Measurements from ENCODE around the gene SHROOM1. TPM values are rescaled to one million over a fixed set of nuclear protein-coding genes. Genes with fewer than 3 reads are reported as not detected.

Gene SHROOM1
- total RNA-seq, 2 experiments from 2014 or later: 0.60 to 2.4 TPM

GRCh38 chr5:132819468-132819867 is 11.0 kb downstream of the SHROOM1 start:
- no peaks in the 10 kb centered on the region for H3K36me3 ChIP-seq (ENCODE audit: insufficient read depth, low read length)
- no peak overlapping the region for H3K4me2 ChIP-seq (ENCODE audit: low read length)
- H4K20me1 ChIP-seq (ENCODE audit: insufficient read depth, low read length): no peaks in the 10 kb centered on the region
- H3K9me2 ChIP-seq (ENCODE audit: insufficient read depth, low read length): no peaks in the 10 kb centered on the region
- no peak overlapping the region for H3K27ac ChIP-seq (ENCODE audit: low read depth, low read length, poor library complexity, severe bottlenecking)
- CTCF ChIA-PET (ENCODE audit: unreplicated experiment): interaction anchor here (1.1 to 1.2 kb wide), 2 partner anchors 310 to 317 kb away, joined by 4 read pairs; no protein-coding TSS in a partner anchor
- POLR2A ChIA-PET: interaction anchor here (1.6 kb wide), 1 partner anchor 12 kb away, joined by 3 read pairs; no protein-coding TSS in a partner anchor
- H3K79me2 ChIP-seq (ENCODE audit: insufficient read depth, low read depth, low read length): no peaks in the 10 kb centered on the region
- H2AFZ ChIP-seq (ENCODE audit: low read length): no peak overlapping the region
- no peaks in the 10 kb centered on the region for H3K9me3 ChIP-seq (ENCODE audit: low read length)
- TF ChIP-seq CTCF (conservative IDR thresholded peaks at IDR 0.05; ENCODE audit: low read length): no peak
- TF ChIP-seq EZH2phosphoT487 (IDR thresholded peaks at IDR 0.05; ENCODE audit: borderline replicate concordance, low read depth, low read length): no peak
- DNase-seq (ENCODE audit: low spot score): no peak
- BruUV-seq (replicated peaks): no TSS peak
- intact Hi-C loops (cut with micrococcal nuclease; ENCODE audit: unreplicated experiment): no loop called here
- H3K4me1 ChIP-seq (ENCODE audit: insufficient read depth, low read length, poor library complexity, severe bottlenecking): no peaks in the 10 kb centered on the region
- no peak overlapping the region for H3K4me3 ChIP-seq (ENCODE audit: low read depth, low read length, poor library complexity, severe bottlenecking)

- POLR2A ChIA-PET: interaction anchor here (1.0 kb wide), 1 partner anchor 80 kb away, joined by 3 read pairs; the partner anchor contains the start of gene KIF3A
- Histone ChIP-seq H3K9me2 (ENCODE audit: insufficient read depth, low read length) (no peaks in the 10 kb centered on the region), H3K27ac (ENCODE audit: low read depth, low read length, poor library complexity, severe bottlenecking) (no peak overlapping the region), H2AFZ (ENCODE audit: low read length) (no peak overlapping the region), H3K4me2 (ENCODE audit: low read length) (no peak overlapping the region), H3K36me3 (ENCODE audit: insufficient read depth, low read length) (no peaks in the 10 kb centered on the region), H3K4me1 (ENCODE audit: insufficient read depth, low read length, poor library complexity, severe bottlenecking) (no peaks in the 10 kb centered on the region), H4K20me1 (ENCODE audit: insufficient read depth, low read length) (no peaks in the 10 kb centered on the region), H3K4me3 (ENCODE audit: low read depth, low read length, poor library complexity, severe bottlenecking) (no peak overlapping the region), H3K79me2 (ENCODE audit: insufficient read depth, low read depth, low read length) (no peaks in the 10 kb centered on the region), H3K9me3 (ENCODE audit: low read length) (no peaks in the 10 kb centered on the region)
- intact Hi-C loops (cut with micrococcal nuclease; ENCODE audit: unreplicated experiment): no loop called here
- DNase-seq (ENCODE audit: low spot score): no peak
- TF ChIP-seq CTCF (conservative IDR thresholded peaks at IDR 0.05; ENCODE audit: low read length): no peak
- no peak for TF ChIP-seq EZH2phosphoT487 (IDR thresholded peaks at IDR 0.05; ENCODE audit: borderline replicate concordance, low read depth, low read length)
- BruUV-seq (replicated peaks): no TSS peak
- CTCF ChIA-PET (ENCODE audit: unreplicated experiment): no interaction called here
Observed at GRCh38 chr5:132817011-132817410, 13.4 kb downstream of the SHROOM1 start.

GRCh38 chr5:132816554-132816953 is 13.9 kb downstream of the SHROOM1 start:
- CTCF ChIA-PET (ENCODE audit: unreplicated experiment): no interaction called here
- BruUV-seq (replicated peaks): no TSS peak
- intact Hi-C loops (cut with micrococcal nuclease; ENCODE audit: unreplicated experiment): loop anchor here (1.0 kb wide), 1 partner anchor 431 kb away; no protein-coding TSS in a partner anchor
- Histone ChIP-seq H3K4me1 (ENCODE audit: insufficient read depth, low read length, poor library complexity, severe bottlenecking) (no peaks in the 10 kb centered on the region), H4K20me1 (ENCODE audit: insufficient read depth, low read length) (peaks cover under 1% of the 10 kb centered on the region; the same call in 1 of the 2 replicates), H3K36me3 (ENCODE audit: insufficient read depth, low read length) (no peaks in the 10 kb centered on the region), H3K79me2 (ENCODE audit: insufficient read depth, low read depth, low read length) (no peaks in the 10 kb centered on the region), H3K4me2 (ENCODE audit: low read length) (no peak overlapping the region), H3K9me3 (ENCODE audit: low read length) (no peaks in the 10 kb centered on the region), H3K4me3 (ENCODE audit: low read depth, low read length, poor library complexity, severe bottlenecking) (no peak overlapping the region), H3K9me2 (ENCODE audit: insufficient read depth, low read length) (no peaks in the 10 kb centered on the region), H3K27ac (ENCODE audit: low read depth, low read length, poor library complexity, severe bottlenecking) (no peak overlapping the region), H2AFZ (ENCODE audit: low read length) (no peak overlapping the region)
- POLR2A ChIA-PET: no interaction called here
- no peak for DNase-seq (ENCODE audit: low spot score)
- TF ChIP-seq EZH2phosphoT487 (IDR thresholded peaks at IDR 0.05; ENCODE audit: borderline replicate concordance, low read depth, low read length): no peak
- no peak for TF ChIP-seq CTCF (conservative IDR thresholded peaks at IDR 0.05; ENCODE audit: low read length)
